Measurements from ENCODE around the gene IGFALS.

The IGFALS gene

GRCh38 chr16:1773703-1774447, 19.6 kb downstream of the IGFALS start:
- TF ChIP-seq, protein P1, sequence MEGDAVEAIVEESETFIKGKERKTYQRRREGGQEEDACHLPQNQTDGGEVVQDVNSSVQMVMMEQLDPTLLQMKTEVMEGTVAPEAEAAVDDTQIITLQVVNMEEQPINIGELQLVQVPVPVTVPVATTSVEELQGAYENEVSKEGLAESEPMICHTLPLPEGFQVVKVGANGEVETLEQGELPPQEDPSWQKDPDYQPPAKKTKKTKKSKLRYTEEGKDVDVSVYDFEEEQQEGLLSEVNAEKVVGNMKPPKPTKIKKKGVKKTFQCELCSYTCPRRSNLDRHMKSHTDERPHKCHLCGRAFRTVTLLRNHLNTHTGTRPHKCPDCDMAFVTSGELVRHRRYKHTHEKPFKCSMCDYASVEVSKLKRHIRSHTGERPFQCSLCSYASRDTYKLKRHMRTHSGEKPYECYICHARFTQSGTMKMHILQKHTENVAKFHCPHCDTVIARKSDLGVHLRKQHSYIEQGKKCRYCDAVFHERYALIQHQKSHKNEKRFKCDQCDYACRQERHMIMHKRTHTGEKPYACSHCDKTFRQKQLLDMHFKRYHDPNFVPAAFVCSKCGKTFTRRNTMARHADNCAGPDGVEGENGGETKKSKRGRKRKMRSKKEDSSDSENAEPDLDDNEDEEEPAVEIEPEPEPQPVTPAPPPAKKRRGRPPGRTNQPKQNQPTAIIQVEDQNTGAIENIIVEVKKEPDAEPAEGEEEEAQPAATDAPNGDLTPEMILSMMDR (conservative IDR thresholded peaks at IDR 0.05), result peak; percentile 51
- H3K27ac ChIP-seq, result peak overlapping the region; percentile 88

GRCh38 chr16:1772908-1773702, 20.4 kb downstream of the IGFALS start, which contains the start of gene MRPS34:
Gene MRPS34, minus strand, starts transcription at chr16:1773134. Its CDS starts 15 bp downstream, at chr16:1773119.
- peak within 1 kb of the TSS; percentile 88 for H3K27ac ChIP-seq
- TF ChIP-seq, protein P1 (conservative IDR thresholded peaks at IDR 0.05), result peak; percentile 84

- peak within 1 kb of the TSS; percentile 88 for H3K27ac ChIP-seq
Observed at GRCh38 chr16:1772362-1772907, 21.1 kb downstream of the IGFALS start, which contains the start of gene EME2. Gene EME2, plus strand, starts transcription at chr16:1772810. Its CDS starts 418 bp downstream, at chr16:1773228.

DNA sequence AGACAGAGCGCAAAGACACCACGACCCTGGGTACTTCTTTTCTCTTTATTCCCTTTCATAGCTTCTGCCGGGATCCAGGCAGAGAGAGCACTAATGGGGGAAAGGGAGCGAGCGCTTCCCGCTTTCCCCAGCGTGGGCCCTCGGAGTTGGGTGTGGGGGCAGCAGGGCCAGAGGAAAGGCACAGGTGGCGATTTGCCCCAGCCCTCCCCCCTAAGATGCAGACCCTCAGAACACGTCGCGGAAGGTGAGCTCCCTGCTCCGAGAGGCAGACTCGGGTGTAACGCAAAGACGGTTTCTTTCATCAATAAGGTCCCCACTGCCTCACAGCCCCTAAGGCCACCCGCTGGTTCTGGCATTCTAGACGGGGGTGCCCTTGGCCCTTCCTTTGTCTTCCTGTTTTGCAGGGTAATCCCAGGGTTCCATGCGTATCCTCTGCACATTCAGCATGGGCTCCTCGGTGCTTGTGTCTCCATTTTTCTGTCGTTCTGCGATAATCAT, 21.6 kb downstream of the IGFALS start:
- peak overlapping the region; percentile 88 for H3K27ac ChIP-seq
- TF ChIP-seq, protein P1 (conservative IDR thresholded peaks at IDR 0.05), result no peak

More at GRCh38 chr16:1772362-1772907, 21.1 kb downstream of the IGFALS start, which contains the start of gene EME2:
- TF ChIP-seq, protein P1 (conservative IDR thresholded peaks at IDR 0.05), result no peak

GRCh38 chr16:1771188-1771863, 22.2 kb downstream of the IGFALS start, which contains the start of gene NME3:
Gene NME3, minus strand, starts transcription at chr16:1771543. Its CDS starts 9 bp downstream, at chr16:1771534.
- TF ChIP-seq, protein P1 (conservative IDR thresholded peaks at IDR 0.05), result no peak
- peak within 1 kb of the TSS; percentile 88 for H3K27ac ChIP-seq

GRCh38 chr16:1770328-1771187, 22.9 kb downstream of the IGFALS start:
- peak overlapping the region; percentile 88 for H3K27ac ChIP-seq
- TF ChIP-seq, protein P1 (conservative IDR thresholded peaks at IDR 0.05), result no peak
